RWPE2 (cell line): ENCODE data around the gene OPRD1.

Experiments
- ATAC-seq: fragments of 200-7000 bp; cut with Tn5 transposase; 3 replicates; pipeline ENCODE4 v1.9.1; 2021; ENCODE audit warnings: low read depth
- DNase-seq: peaks from one replicate; pipeline ENCODE4 v3.0.0-alpha.2; 2020; ENCODE audit warnings: low spot score
- H3K27ac ChIP-seq: fragments of 450-650 bp; 2 replicates; pipeline ENCODE4 v1.5.1; 2017; ENCODE audit warnings: mild to moderate bottlenecking; ENCODE audit not compliant: poor library complexity, severe bottlenecking
- H3K27me3 ChIP-seq: fragments of 250-450 bp; sonication (Bioruptor Pico); 2 replicates; pipeline ENCODE4 v1.5.1; 2021; ENCODE audit warnings: mild to moderate bottlenecking, moderate library complexity; ENCODE audit not compliant: insufficient read depth, poor library complexity, severe bottlenecking
- H3K36me3 ChIP-seq: fragments of 250-450 bp; sonication (Bioruptor Pico); 2 replicates; pipeline ENCODE4 v1.5.1; 2020; ENCODE audit warnings: low read depth, mild to moderate bottlenecking, moderate library complexity
- H3K4me1 ChIP-seq: fragments of 250-450 bp; sonication (Bioruptor Pico); 2 replicates; pipeline ENCODE4 v1.5.1; 2021; ENCODE audit warnings: mild to moderate bottlenecking, moderate library complexity; ENCODE audit not compliant: insufficient read depth, poor library complexity, severe bottlenecking
- H3K4me3 ChIP-seq: fragments of 250-450 bp; sonication (Bioruptor Pico); 2 replicates; pipeline ENCODE4 v1.5.1; 2021; ENCODE audit warnings: mild to moderate bottlenecking, moderate library complexity; ENCODE audit not compliant: severe bottlenecking
- H3K9me3 ChIP-seq: fragments of 250-450 bp; sonication (Bioruptor Pico); 2 replicates; pipeline ENCODE4 v1.5.1; 2021; ENCODE audit warnings: mild to moderate bottlenecking, moderate library complexity; ENCODE audit not compliant: severe bottlenecking
- CTCF ChIP-seq: fragments of 450-650 bp; IDR thresholded peaks from one replicate; pipeline ENCODE4 v1.5.1; 2017; ENCODE audit warnings: mild to moderate bottlenecking, moderate library complexity; ENCODE audit not compliant: poor library complexity, severe bottlenecking

Gene OPRD1

GRCh38 chr1:28803051-28803450, 8.9 kb upstream of the OPRD1 start:
- no peak for TF ChIP-seq CTCF
- Histone ChIP-seq H3K4me3 (no peak overlapping the region), H3K27ac (no peak overlapping the region), H3K4me1 (no peaks in the 10 kb centered on the region), H3K9me3 (no peaks in the 10 kb centered on the region), H3K27me3 (no peaks in the 10 kb centered on the region), H3K36me3 (no peaks in the 10 kb centered on the region)
- DNase-seq (no peak), ATAC-seq (no peak)

DNA sequence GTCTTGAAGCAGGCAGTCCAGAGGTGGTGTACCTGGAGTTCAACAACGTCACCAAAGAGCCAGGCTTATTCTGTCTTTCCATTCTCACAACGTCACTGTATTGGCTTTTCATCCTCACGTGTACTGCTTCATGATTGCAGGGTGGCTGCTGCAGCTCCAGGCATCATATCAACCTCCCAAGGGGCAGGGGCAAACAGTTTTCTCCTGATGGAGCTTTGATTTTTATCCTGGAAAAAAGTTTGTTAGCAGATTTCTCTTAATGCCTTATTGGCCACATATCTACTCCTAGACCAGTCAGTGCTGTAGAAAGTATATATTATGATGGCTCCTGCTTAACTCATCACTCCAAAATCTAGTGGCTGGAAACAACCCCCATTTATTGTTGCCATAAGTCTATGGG, 8.3 kb upstream of the OPRD1 start:
- H3K27me3 ChIP-seq: no peaks in the 10 kb centered on the region
- no peaks in the 10 kb centered on the region for H3K9me3 ChIP-seq
- DNase-seq (no peak), ATAC-seq (no peak)
- H3K27ac ChIP-seq: no peak overlapping the region
- no peak for TF ChIP-seq CTCF
- H3K4me3 ChIP-seq: no peak overlapping the region
- no peaks in the 10 kb centered on the region for H3K36me3 ChIP-seq
- no peaks in the 10 kb centered on the region for H3K4me1 ChIP-seq

DNA sequence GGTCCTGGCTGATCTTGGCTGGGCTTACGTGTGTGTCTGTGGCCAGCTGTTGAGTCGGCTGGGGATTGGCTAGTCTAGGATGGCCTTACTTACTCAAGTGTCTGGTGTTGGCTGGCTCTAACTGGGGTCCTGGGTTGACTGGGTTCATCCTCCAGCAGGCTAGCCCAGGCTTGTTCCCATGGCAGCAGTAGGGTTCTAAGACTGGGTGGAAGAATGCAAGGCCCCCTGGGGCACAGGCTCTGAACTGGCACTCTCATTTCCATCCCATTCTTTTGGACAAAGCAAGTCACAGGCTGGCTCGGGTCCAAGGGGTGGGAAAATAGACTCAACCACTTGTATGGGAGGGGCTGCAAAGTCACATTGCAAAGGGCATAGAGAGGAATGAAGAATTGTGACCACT, 7.9 kb upstream of the OPRD1 start:
- ATAC-seq (no peak), DNase-seq (no peak)
- H3K4me3 ChIP-seq: no peak overlapping the region
- no peaks in the 10 kb centered on the region for H3K27me3 ChIP-seq
- no peak for TF ChIP-seq CTCF
- no peaks in the 10 kb centered on the region for H3K9me3 ChIP-seq
- no peaks in the 10 kb centered on the region for H3K36me3 ChIP-seq
- H3K27ac ChIP-seq: no peak overlapping the region
- H3K4me1 ChIP-seq: no peaks in the 10 kb centered on the region

DNA sequence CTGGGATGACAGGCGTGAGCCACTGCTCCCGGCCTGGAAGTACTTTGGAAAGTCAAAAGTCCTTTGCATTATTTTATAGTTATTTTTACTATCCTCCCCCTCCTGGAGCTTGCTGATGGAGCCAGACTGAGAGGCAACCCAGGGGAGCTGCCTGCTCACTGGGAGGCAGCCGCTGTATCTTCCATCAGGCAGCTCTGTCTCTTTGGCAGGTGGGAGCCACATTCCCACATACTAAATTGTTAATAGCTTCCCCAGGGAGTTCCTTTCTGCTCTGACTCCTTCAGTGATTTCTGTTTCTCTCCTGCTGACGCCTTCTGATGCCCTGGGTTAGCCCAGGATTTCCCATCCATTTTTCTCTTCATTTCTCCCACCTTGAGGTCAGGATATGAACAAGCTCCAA, 4.9 kb upstream of the OPRD1 start:
- no peak for TF ChIP-seq CTCF
- no peaks in the 10 kb centered on the region for H3K4me1 ChIP-seq
- no peaks in the 10 kb centered on the region for H3K9me3 ChIP-seq
- H3K36me3 ChIP-seq: no peaks in the 10 kb centered on the region
- DNase-seq (no peak), ATAC-seq (no peak)
- no peak overlapping the region for H3K27ac ChIP-seq
- peaks cover 16% of the 10 kb centered on the region for H3K27me3 ChIP-seq
- no peak overlapping the region for H3K4me3 ChIP-seq

DNA sequence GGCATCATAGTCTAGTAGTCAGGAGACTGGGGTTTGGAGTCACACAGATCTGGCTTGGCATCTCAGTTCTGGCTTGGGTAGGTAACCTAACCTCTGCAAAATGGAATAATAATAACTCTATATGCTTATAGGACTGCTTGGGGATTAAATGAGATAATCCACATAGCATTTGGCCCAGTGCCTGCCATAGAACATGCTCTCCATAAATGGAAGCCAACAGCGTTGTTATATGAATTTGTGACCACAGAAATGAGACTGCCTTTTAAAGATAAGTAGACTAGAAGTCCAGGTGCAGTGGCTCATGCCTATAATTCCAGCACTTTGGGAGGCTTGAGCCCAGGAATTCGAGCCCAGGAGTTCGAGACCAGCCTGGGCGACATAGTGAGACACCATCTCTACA, 4.0 kb upstream of the OPRD1 start:
- no peaks in the 10 kb centered on the region for H3K4me1 ChIP-seq
- H3K27me3 ChIP-seq: peaks cover 25% of the 10 kb centered on the region
- no peak overlapping the region for H3K4me3 ChIP-seq
- ATAC-seq (no peak), DNase-seq (no peak)
- H3K9me3 ChIP-seq: no peaks in the 10 kb centered on the region
- no peak overlapping the region for H3K27ac ChIP-seq
- TF ChIP-seq CTCF: no peak
- H3K36me3 ChIP-seq: no peaks in the 10 kb centered on the region
